HG02973 (cell line): ENCODE data around the gene SMYD3.

Source experiments
- ATAC-seq: cut with Tn5 transposase; IDR thresholded peaks from one replicate; pipeline ENCODE4 v1.9.1; 2021; ENCODE audit warnings: moderate library complexity; ENCODE audit not compliant: unreplicated experiment

The SMYD3 gene

DNA sequence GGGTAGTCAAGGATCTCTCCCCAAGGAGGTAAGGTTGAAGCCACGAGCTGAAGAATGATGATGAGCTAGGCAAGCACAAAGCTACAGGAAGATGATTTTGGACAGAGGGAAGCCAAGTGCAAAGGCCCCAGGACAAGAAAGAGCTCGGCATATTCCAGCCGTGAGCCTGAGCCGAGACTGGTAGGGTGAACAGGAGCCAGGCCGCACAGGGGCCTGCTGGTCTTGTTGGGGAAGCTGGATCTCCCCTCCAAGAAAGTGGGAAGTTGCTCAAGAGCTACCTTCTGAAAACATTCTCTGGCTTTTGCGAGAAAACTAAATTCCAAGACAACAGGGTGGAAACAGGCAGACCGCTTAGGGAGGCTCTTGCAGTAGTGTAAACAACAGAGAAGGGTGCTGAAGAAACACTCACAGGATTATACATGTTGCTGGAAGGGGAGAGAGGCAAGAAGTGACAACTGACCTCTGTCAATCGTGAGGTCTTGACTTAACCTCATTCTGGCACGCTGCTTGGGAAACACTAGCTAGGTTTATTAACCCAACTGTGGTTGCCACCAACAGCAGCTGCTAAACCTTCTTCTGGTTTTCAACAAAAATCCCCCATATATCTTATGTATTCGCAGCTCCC is 625.2 kb downstream of the SMYD3 start:
- ATAC-seq, result no peak

DNA sequence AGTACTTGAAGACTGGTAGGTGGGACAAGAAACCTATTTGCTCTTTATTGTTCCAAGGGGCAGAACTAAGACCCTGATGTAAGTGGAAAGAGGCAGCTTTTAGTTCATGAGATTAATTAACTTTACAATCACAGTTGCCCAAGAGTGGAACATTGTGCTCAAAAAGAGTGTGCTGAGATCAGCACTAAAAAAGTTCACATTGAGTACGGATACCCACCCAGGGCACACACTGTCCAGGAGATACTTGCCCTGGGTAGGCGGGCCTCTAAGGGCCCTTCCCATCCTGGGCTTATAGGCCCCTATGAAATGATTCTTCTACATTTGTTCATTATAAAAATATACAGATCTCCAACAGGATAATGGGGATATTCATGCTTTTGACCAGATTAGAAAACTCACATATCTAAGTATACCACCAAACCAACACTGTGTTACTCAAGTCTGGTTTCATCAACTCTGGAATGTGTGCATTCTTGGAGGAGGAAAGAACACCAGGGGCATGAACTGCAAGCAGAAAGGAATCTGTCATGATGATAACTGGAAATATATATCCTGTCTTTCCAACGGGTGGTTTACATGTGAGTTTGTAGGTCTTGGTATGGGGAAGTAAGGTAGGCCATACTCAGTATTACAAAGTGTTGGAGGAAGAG is 626.2 kb downstream of the SMYD3 start:
- ATAC-seq, result no peak

DNA sequence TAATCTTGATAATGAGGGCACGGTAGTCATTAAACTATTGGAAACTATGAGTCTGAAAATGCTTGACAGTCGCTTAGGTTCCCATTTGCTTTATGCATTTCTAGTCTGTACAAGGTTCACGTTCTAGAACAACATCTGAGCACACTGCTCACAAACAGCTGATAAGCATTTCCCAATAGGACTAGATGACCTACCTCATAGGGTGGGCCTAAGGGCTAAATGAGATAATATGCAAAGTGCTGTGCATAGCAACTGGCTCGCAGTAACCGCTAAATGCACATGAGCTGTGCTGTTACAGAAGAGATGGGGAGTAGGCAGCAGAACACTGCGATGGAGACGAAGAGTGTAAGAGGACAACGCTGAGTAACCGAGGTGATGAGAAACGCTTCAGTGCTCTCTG is 628.0 kb downstream of the SMYD3 start:
- ATAC-seq, result no peak

DNA sequence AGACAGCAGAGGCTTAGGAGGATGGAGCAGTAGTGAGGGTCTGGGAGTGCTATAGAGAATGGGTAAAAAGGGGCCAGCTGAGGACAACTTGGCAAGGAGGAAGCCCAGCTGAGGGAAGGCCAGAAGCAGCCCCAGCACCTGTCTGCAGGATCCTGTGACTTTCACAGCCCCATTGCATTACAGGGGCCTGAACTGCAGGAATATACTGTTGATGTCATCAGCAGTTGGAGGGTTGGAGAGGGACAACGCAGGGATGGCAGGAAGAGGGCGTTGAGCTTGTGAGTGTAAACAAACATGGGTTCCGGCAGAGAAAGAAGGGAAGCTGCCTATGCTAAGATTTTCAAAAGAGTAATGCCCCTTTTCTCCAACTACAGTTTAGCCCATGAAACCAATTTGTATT is 628.5 kb downstream of the SMYD3 start:
- ATAC-seq, result no peak

DNA sequence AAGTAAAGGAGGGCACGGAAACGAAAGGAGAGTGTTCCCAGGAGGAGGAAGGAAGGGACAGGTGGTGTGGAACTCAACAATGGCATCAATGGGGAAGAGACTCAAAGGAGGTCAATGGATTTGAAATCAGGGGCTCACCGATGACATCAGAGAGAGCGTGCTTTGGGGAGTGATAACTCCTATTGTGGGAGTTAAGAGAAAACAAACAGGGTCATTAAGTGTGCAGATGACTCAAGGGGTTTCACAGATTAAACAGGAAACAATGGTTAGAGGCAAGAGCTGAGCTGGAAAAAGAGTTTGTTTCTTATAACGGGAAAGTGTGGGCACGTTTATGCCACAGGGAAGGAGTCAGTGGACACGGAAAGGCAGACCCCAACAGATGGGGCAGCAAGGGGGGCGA is 629.1 kb downstream of the SMYD3 start:
- no peak for ATAC-seq

DNA sequence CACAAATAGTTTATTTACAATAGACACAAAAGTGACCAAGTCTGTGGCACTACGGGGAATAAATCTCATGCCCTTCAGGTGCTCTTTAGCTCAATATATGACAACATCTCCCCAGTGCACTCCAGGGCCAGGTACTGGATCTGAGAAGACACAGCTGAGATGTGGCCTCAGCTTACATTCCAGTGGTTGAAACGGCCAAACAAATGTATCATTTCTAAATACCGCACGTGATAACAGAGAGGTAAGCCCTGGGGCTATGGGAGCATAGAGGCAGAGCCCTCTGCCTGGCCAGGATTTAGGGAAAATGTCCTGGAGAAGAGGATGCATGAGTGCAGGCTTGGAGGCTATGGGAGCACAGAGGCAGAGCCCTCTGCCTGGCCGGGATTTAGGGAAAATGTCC is 630.5 kb downstream of the SMYD3 start:
- ATAC-seq, result no peak

DNA sequence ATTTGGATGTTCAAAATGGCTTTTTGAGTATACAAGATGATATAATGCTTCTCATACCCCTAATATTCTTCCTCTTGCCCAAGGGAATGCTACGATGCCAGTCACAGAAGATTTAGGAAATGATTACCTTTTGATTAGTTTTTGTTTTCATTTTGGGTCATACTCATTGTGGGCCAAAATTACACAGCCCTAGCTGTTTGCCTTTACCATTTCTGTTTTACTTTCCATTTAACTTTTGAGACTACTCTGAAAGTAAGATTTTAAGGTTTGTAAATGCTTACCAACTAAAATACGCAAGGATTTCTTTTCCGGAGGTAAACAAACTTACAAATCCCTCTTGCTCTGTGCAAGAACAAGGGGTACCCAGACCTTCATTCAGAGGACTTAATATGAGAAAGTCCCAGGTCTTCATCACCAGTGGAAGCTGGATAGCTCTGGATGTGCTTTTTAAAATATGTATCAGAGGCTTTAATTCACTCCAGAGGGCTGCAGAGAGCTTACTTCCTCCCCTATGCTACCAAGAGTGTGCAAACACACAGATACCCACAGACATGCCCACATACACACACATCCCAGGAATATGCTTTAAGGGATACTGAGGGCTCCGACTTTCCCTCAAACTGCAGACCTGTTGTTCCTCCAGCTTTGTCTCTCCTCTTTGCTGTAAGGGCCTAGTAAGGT is 631.4 kb downstream of the SMYD3 start:
- ATAC-seq, result no peak

DNA sequence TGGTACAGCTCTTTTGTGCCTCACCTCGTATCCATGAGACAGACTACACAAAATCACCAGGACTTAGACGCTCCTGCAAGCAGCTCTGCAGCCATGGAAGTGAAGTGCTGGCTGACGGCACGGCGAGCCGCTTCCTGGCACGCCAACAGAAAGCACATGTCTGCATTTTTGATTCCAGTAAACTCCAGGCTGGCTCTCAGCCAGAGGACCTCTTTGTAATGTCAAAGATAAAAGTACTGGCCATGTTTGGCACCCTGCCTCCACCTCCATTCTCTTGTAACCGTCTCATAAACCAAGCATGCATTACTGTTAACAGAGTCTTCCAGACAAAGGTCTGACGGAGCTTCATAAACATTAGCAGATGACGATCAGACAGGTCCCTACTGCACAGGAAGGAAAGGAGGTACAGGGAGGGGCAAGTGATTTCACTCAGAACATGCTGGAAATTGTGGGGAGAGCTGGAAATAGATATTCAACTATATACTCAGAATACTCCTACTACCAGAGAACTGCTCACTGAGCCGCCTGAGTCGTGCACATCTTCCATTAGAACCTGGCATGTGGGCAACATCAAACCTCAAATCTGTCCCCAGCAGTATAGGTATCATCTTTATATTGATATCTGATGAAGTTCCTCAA is 632.0 kb downstream of the SMYD3 start:
- ATAC-seq, result no peak

DNA sequence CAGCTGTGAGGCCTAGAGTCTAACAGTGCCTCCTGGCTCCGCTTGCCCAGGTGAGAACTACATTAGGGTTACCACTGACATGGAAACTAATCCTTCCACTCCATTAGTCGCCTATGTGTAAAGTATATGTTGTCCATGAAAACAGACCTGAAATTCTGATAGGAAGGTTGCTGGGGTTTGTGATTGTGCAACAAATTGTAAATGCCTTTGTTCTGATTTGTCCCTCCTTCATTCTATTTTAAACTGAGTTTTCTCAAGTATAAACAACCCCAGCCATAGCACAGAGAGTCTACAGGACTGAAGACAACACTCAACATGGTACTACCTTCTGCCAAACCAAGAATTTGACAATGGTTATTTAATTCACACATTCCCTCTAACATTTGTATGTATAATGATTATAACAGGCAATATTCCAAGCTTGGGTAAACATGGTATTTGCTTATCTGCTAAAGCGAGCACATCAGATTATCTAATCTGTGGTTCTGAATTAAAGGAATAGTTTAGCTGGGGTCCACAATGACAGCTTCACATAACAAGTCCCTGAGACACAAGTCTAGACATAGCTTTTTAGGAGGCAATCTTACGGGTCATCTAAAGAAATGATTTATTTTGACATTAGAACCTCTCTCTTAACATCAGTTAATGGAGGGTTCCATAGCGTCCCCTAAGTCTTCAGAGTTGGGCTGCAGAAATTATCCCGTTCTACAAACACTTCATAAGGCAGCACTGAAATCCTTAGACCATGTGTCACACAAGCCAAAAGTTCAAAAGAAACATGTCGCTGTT is 633.0 kb downstream of the SMYD3 start:
- ATAC-seq, result no peak

DNA sequence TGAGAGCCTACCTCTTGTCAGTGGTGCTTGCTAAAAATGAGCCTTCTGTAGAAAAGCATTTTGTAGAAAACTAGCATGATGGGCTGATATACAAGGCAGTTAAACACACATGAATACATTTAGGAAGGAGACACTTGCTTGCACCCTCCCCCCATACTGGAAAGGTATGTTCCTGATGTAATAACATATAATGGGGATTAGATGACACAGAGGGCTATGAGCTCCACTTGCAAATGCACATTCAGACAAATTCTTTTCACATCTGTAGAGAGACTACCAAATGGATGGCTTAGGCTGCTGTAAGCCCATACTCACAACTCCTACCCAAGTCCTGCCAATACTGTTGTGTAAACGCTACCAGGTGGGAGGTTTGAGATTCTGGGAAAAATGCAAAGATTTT is 634.0 kb downstream of the SMYD3 start:
- no peak for ATAC-seq

DNA sequence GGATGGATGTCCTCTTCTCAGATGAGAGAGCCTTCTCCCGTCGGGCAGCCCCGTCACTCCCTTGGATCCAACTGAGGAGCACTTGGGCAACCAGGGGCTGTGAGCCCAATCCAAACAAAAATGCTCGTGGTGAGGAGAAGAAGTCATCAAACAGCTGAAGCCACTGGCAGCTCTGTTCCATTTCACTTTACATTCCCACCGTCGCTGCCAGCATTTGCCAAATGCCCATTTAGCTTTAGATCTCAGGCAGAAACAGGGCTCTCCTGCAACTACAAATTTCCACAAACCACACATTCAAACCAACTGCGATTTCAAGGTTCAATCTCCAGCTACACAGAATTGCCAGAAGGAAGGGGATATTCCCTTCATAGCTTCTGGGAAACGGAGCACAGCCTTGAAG is 634.6 kb downstream of the SMYD3 start:
- ATAC-seq, result no peak

DNA sequence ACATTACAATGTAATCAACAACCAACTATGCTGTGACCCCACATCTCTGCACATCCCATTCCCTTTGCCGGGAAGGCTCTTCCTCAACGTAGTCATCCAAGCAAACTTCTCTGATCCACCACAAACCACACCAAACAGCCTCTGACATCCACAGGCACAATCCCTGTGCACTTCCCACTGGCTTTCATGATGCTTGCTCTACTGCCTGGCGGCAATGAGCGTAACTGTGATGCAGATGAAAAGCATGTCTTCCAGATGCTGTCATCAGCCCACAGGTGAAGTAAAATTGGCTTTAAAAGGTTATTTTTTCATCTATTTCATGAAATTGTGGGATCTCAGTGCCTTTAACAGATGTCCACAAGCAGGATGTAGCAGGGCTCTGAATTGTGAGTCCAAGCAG is 635.2 kb downstream of the SMYD3 start:
- no peak for ATAC-seq

DNA sequence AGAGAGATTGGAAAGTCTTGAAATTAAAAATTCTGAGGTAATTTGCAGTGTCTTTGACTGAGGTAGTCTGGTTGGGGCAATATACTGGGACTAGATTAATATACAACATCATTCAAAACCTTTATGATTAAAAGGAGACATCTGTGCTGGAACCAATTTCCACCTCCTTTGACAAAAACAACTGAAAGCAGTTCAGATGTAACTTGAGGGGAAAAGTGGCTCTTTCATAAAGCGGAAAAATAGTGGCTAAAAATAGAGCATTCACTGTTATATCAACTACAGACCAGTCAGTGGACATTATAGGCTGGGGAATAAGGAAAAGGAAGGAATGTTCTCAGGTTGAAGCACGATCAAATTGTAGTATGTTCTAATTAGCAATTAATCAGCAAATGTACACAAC is 635.9 kb downstream of the SMYD3 start:
- ATAC-seq, result no peak

DNA sequence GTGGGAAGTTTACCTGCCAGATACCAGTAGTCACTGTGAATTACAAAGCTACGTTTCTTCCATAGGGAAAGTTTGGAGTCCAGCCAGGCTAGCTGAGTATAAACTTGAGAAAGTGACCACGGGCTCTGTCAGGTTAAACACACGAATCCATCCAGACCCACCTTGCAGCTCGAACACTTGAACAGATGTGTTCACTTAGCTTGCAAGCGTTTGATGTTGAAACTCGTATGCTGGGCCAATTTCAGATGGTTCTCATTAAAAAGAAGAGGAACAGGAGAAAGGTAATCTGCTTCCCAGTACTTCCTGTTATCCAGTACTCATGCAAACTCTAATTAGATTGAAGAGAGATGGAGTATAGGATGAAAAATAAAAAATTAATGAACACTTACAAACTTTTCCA is 636.4 kb downstream of the SMYD3 start:
- ATAC-seq, result no peak

DNA sequence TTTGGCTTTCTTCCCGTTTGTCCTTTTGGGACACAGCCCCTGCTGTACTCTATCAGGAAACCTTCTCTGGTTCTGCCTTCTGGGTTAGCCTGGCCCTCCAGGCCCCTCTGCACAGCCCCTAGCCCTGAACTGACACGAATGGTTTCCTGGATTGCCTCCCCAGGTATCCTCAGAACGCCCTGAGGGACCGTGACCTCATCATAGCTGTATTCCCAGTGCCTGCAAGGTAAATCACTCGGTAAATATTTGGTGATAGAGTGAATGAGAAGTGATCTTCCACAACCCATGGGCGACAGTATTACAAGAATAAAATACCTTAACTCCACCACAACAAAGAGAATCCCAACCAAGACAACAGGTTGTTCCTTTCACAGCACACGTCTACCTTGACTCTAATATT is 637.2 kb downstream of the SMYD3 start:
- no peak for ATAC-seq

DNA sequence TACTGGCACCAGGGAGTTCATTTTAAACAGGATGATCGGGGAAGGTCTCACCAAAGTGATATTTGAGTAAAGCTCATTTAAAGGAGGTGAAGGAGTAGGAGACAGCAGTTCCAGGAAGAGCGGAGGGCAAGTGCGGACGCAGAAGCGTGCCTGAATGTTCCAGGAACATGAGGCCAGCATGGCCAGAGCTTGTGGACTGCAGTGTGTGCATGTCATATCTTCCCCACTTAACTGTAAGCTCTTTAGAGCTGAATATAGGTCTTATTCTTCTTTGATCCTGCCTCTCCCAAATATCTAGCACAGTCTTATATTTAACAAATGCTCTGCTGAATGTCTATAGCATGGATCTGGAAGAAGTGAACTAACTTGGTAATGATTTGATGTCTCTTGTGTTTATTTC is 639.3 kb downstream of the SMYD3 start:
- no peak for ATAC-seq

DNA sequence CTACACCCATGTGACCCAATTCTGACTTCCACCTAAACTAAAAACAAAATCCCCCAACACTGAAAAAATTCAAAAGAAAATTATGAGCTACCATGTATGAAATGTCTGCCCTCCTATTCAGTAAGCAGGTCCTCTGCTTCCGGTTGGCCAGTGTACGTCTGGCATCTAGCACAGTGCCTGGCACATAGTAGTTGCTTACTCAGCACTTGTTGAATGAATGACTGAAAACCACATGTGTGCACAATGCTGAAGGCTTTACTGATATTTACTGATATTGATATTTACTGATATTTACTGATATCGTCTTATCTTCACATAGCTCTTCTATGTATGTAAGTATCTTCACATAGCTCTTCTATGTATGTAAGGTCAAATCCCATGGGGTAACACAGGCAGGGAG is 642.2 kb downstream of the SMYD3 start:
- ATAC-seq, result no peak

DNA sequence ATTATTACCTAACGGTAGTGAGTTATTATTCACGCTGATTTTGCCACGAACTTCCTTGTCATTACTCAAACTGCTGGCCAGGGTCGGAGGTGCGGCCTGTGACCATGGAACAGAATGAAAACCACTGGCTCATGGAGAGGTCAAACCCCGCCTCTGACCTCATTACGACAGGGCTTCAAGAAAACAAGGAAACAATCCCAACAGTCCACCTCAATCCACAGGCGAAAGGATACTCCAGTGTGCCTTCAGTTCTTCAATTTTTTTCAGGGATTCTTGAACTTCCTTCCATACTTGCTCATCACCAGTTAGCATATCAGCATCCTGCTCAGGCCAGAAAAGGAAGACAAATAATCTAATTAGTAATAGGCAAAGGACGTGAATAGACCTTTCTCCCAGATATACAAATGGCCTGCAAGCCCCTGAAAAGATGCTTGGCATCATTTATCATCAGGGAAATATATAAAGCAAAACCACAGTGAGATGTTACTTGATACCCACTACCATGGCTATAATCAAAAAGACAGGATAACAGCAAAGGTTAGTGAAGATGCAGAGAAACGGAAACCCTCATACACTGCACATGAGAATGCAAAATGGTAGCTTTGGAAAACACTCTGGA is 643.4 kb downstream of the SMYD3 start:
- no peak for ATAC-seq

DNA sequence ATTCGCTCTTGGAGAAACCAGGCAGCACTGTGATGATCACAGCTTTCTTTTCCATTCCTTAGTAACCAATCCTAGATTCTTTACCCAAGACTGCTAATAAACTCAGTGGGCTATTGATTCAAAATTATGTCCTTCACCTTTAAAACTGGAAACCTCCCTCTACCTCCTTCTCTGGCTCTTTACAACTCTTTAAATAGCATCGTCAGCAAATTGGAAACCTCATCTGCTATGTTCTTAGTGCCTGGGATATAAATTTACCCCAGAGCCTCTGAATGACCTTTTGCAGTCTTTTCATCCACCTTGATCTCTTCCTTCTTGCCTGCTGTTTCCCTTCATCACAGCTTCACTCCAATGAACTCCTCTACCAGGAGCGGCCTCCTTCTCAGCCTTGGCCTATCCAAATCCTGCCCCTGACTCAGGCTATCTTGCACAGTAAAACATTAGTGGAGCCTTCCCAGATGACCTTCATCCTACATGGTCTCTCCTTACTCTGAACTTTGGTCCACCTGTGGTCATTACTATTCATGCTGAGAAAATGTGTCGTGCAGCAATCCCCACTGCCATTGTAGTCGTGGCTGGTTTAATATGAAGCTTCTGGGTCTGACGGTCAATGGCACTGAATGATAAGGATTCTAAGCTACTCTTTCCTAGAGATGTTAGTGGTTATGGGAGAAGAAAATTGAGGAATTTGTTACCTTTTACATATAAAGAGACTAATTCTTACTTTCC is 644.1 kb downstream of the SMYD3 start:
- ATAC-seq, result no peak
